WTC11 (cell line): Measurements from ENCODE around the gene LRRC10B. TPM values are rescaled to one million over a fixed set of nuclear protein-coding genes. Genes with fewer than 3 reads are reported as not detected.
A peak's percentile ranks its signal among the peaks of the same experiment; 100 is the strongest.

Experiments
- ATAC-seq: fragments of 200-7000 bp; cut with Tn5 transposase; 2 replicates; pipeline ENCODE4 v1.10.0; 2021; ENCODE audit warnings: mild to moderate bottlenecking, moderate library complexity
- CTCF ChIA-PET: fragments of 300-600 bp; sonication (Branson Sonifier 250); formaldehyde crosslinking; loops from one replicate; lab custom pipeline; 2021; ENCODE audit warnings: antibody characterized with exemption; lab: Charles Lee
- POLR2A ChIA-PET: fragments of 350-600 bp; sonication (Branson Sonifier 250); formaldehyde crosslinking; loops from one replicate; lab custom pipeline; 2021; ENCODE audit warnings: antibody characterized with exemption; lab: Charles Lee
- DNase-seq: peaks from one replicate; pipeline ENCODE4 v3.0.0; 2021; ENCODE audit warnings: low spot score
- H3K27ac Mint-ChIP-seq: 2 replicates; pipeline ENCODE4 v1.8.0; 2021; ENCODE audit warnings: mixed read lengths
- H3K27me3 Mint-ChIP-seq: 2 replicates; pipeline ENCODE4 v1.8.0; 2021; ENCODE audit warnings: low read depth, mild to moderate bottlenecking, moderate library complexity, mixed read lengths
- H3K36me3 Mint-ChIP-seq: 2 replicates; pipeline ENCODE4 v1.8.0; 2021; ENCODE audit warnings: mixed read lengths
- H3K4me1 Mint-ChIP-seq: 2 replicates; pipeline ENCODE4 v1.8.0; 2022; ENCODE audit warnings: mixed read lengths
- H3K4me3 Mint-ChIP-seq: 2 replicates; pipeline ENCODE4 v1.8.0; 2021; ENCODE audit warnings: mild to moderate bottlenecking, moderate library complexity, mixed read lengths
- H3K9me3 Mint-ChIP-seq: 2 replicates; pipeline ENCODE4 v1.8.0; 2021; ENCODE audit warnings: mixed read lengths
- ATF1 ChIP-seq: sonication (generic); formaldehyde crosslinking; IDR thresholded peaks from 2 replicates; pipeline ENCODE4 v1.8.1; 2023; ENCODE audit warnings: mild to moderate bottlenecking, moderate library complexity, missing genetic modification reagents
- CBFB ChIP-seq: sonication (generic); formaldehyde crosslinking; IDR thresholded peaks from 2 replicates; pipeline ENCODE4 v1.8.1; 2022; ENCODE audit warnings: mild to moderate bottlenecking, low read depth, missing genetic modification reagents
- CDX4 ChIP-seq: fragments of 250-450 bp; sonication (Bioruptor Pico); IDR thresholded peaks from 2 replicates; pipeline ENCODE4 v1.9.0; 2021; ENCODE audit warnings: moderate library complexity, mild to moderate bottlenecking, inconsistent platforms, borderline replicate concordance
- E2F5 ChIP-seq: sonication (generic); formaldehyde crosslinking; IDR thresholded peaks from 2 replicates; pipeline ENCODE4 v1.8.1; 2022; ENCODE audit warnings: mild to moderate bottlenecking, moderate library complexity, missing genetic modification reagents
- ELF4 ChIP-seq: sonication (generic); formaldehyde crosslinking; IDR thresholded peaks from 2 replicates; pipeline ENCODE4 v1.8.1; 2022; ENCODE audit warnings: low read depth, mild to moderate bottlenecking, moderate library complexity, missing genetic modification reagents
- ETV6 ChIP-seq: sonication (generic); formaldehyde crosslinking; IDR thresholded peaks from 2 replicates; pipeline ENCODE4 v1.8.1; 2022; ENCODE audit warnings: mild to moderate bottlenecking, missing genetic modification reagents
- FOXJ3 ChIP-seq: sonication (generic); formaldehyde crosslinking; IDR thresholded peaks from 2 replicates; pipeline ENCODE4 v1.9.0; 2021; ENCODE audit warnings: missing genetic modification reagents, mild to moderate bottlenecking, borderline replicate concordance
- FOXP1 ChIP-seq: sonication (generic); formaldehyde crosslinking; IDR thresholded peaks from 2 replicates; pipeline ENCODE4 v1.8.0; 2022; ENCODE audit warnings: missing genetic modification reagents, mild to moderate bottlenecking, moderate library complexity, borderline replicate concordance
- GABPB1 ChIP-seq: sonication (generic); formaldehyde crosslinking; IDR thresholded peaks from 2 replicates; pipeline ENCODE4 v1.8.1; 2023; ENCODE audit warnings: mild to moderate bottlenecking, missing genetic modification reagents
- GRHL2 ChIP-seq: fragments of 250-450 bp; sonication (Bioruptor Pico); IDR thresholded peaks from 2 replicates; pipeline ENCODE4 v1.8.0; 2022; ENCODE audit warnings: mild to moderate bottlenecking, moderate library complexity; ENCODE audit not compliant: insufficient replicate concordance, severe bottlenecking
- GTF2I ChIP-seq: fragments of 250-450 bp; sonication (Bioruptor Pico); conservative IDR thresholded peaks from 2 replicates; pipeline ENCODE4 v1.4.0; 2021; ENCODE audit warnings: mild to moderate bottlenecking
- MYBL2 ChIP-seq: sonication (generic); formaldehyde crosslinking; IDR thresholded peaks from 2 replicates; pipeline ENCODE4 v1.8.1; 2023; ENCODE audit warnings: mild to moderate bottlenecking, moderate library complexity, missing genetic modification reagents
- NFATC4 ChIP-seq: fragments of 250-450 bp; sonication (Bioruptor Pico); IDR thresholded peaks from 2 replicates; pipeline ENCODE4 v1.9.0; 2021; ENCODE audit warnings: mild to moderate bottlenecking
- NFE2L1 ChIP-seq: sonication (generic); formaldehyde crosslinking; IDR thresholded peaks from 2 replicates; pipeline ENCODE4 v1.8.1; 2023; ENCODE audit warnings: missing genetic modification reagents
- NFYB ChIP-seq: sonication (generic); formaldehyde crosslinking; conservative IDR thresholded peaks from 2 replicates; pipeline ENCODE4 v1.8.0; 2022; ENCODE audit warnings: low read depth, missing genetic modification reagents
- NR1H2 ChIP-seq: sonication (generic); formaldehyde crosslinking; IDR thresholded peaks from 2 replicates; pipeline ENCODE4 v1.9.0; 2021; ENCODE audit warnings: mild to moderate bottlenecking, moderate library complexity, missing genetic modification reagents
- NR3C1 ChIP-seq: sonication (generic); formaldehyde crosslinking; conservative IDR thresholded peaks from 2 replicates; pipeline ENCODE4 v1.8.1; 2023; ENCODE audit warnings: low read depth, mild to moderate bottlenecking, missing genetic modification reagents
- PREB ChIP-seq: sonication (generic); formaldehyde crosslinking; IDR thresholded peaks from 2 replicates; pipeline ENCODE4 v1.8.1; 2022; ENCODE audit warnings: mild to moderate bottlenecking, missing genetic modification reagents, moderate library complexity, borderline replicate concordance
- SP1 ChIP-seq: sonication (generic); formaldehyde crosslinking; conservative IDR thresholded peaks from 2 replicates; pipeline ENCODE4 v1.8.1; 2022; ENCODE audit warnings: missing genetic modification reagents
- USF1 ChIP-seq: sonication (generic); formaldehyde crosslinking; IDR thresholded peaks from 2 replicates; pipeline ENCODE4 v1.8.0; 2022; ENCODE audit warnings: mild to moderate bottlenecking, missing genetic modification reagents
- USF2 ChIP-seq: sonication (generic); formaldehyde crosslinking; IDR thresholded peaks from 2 replicates; pipeline ENCODE4 v1.8.1; 2023; ENCODE audit warnings: mild to moderate bottlenecking, missing genetic modification reagents, moderate library complexity
- ZNF121 ChIP-seq: sonication (generic); formaldehyde crosslinking; IDR thresholded peaks from 2 replicates; pipeline ENCODE4 v1.8.0; 2023; ENCODE audit warnings: missing genetic modification reagents
- ZNF232 ChIP-seq: sonication (generic); formaldehyde crosslinking; IDR thresholded peaks from 2 replicates; pipeline ENCODE4 v1.8.0; 2022; ENCODE audit warnings: mild to moderate bottlenecking, missing genetic modification reagents
- ZNF263 ChIP-seq: sonication (generic); formaldehyde crosslinking; IDR thresholded peaks from 2 replicates; pipeline ENCODE4 v1.8.1; 2022; ENCODE audit warnings: low read depth, mild to moderate bottlenecking, moderate library complexity, missing genetic modification reagents
- ZNF317 ChIP-seq: sonication (generic); formaldehyde crosslinking; IDR thresholded peaks from 2 replicates; pipeline ENCODE4 v1.8.1; 2023; ENCODE audit warnings: low read depth, mild to moderate bottlenecking, moderate library complexity, missing genetic modification reagents, borderline replicate concordance
- total RNA-seq: library from RNA; stranded (reverse); gene quantifications from 3 replicates; pipeline ENCODE4 v1.2.3, GENCODE V29; 2021
- TF ChIP-seq, protein P1 (sequence below): sonication (generic); formaldehyde crosslinking; IDR thresholded peaks from 2 replicates; pipeline ENCODE4 v1.8.1; 2023; ENCODE audit warnings: mild to moderate bottlenecking, missing genetic modification reagents
- TF ChIP-seq, protein P2 (sequence below): sonication (generic); formaldehyde crosslinking; IDR thresholded peaks from 2 replicates; pipeline ENCODE4 v1.8.0; 2022; ENCODE audit warnings: mild to moderate bottlenecking, missing genetic modification reagents

The LRRC10B gene
- total RNA-seq, 1 experiment from 2014 or later, result 1.5 TPM

DNA sequence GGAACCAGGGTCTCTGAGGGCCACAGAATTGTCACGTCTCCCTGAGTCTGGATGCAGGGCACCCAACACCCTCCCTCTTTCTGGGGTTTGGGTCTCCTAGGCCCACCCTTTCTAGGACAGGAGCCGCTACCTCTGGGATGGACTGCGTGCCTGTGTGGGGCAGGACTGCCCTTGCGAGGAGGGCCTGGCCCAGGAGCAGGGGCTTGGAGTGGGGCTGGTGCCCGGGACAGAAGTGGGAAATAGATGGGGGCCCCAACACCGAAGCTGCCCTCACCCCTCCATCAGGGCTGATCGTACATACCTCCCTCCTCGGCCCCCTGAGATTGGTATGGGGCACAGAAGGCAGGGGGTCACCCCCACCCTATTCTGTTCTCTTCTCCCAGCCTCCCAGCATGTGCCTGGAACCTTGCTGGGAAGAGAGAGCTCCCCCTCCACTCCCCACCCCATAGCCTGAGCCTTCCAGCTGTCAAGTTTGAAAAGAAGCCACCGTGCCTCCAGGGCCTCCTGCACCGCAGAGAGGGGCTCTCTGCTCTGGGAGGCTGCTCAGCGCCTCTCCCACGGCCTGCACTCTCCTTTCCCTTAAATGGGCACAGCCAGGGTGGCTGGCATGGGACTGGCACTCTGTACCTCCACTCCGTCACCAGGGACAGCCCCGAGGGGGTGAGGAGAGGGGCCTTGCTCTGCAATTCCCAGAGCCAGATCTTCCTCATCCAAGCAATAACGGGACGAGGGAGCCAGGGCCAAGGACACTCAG, 1.8 kb downstream of the LRRC10B start:
- POLR2A ChIA-PET, result interaction anchor here (1.8 kb wide), 1 partner anchor 28 kb away, joined by 5 read pairs; no protein-coding TSS in a partner anchor
- no peak overlapping the region for H3K27ac Mint-ChIP-seq
- H3K4me1 Mint-ChIP-seq, result peaks cover 57% of the 10 kb centered on the region
- no peak for TF ChIP-seq GRHL2
- TF ChIP-seq NFATC4 (CRISPR knock-in tag), result no peak
- TF ChIP-seq CBFB (CRISPR knock-in tag), result no peak
- TF ChIP-seq USF1 (CRISPR knock-in tag), result no peak
- TF ChIP-seq NFYB (CRISPR knock-in tag), result no peak
- no peak for TF ChIP-seq ZNF317 (CRISPR knock-in tag)
- TF ChIP-seq NR3C1 (CRISPR knock-in tag), result no peak
- no peak for TF ChIP-seq USF2 (CRISPR knock-in tag)
- no peak for TF ChIP-seq GTF2I
- no peak for TF ChIP-seq E2F5 (CRISPR knock-in tag)
- TF ChIP-seq NR1H2 (CRISPR knock-in tag), result no peak
- TF ChIP-seq ZNF121, result no peak
- no peak for TF ChIP-seq PREB (CRISPR knock-in tag)
- no peak for TF ChIP-seq ELF4 (CRISPR knock-in tag)
- TF ChIP-seq ETV6, result no peak
- TF ChIP-seq ZNF263 (CRISPR knock-in tag), result no peak
- TF ChIP-seq CDX4, result no peak
- TF ChIP-seq, all 79 proteins: peak for 0
- H3K4me3 Mint-ChIP-seq, result peak overlapping the region; percentile 41
- no peak for ATAC-seq
- CTCF ChIA-PET, result interaction anchor here (1.0 to 11.3 kb wide), 13 partner anchors 7 to 129 kb away, joined by 3 to 552 read pairs (median 14); partner anchors contain the start of genes CPSF7 and SDHAF2
- peaks cover 59% of the 10 kb centered on the region for H3K27me3 Mint-ChIP-seq
- H3K36me3 Mint-ChIP-seq, result no peaks in the 10 kb centered on the region
- no peak for DNase-seq
- no peaks in the 10 kb centered on the region for H3K9me3 Mint-ChIP-seq

GRCh38 chr11:61510974-61511373, 2.4 kb downstream of the LRRC10B start:
- H3K9me3 Mint-ChIP-seq, result no peaks in the 10 kb centered on the region
- peaks cover 53% of the 10 kb centered on the region for H3K27me3 Mint-ChIP-seq
- no peak for DNase-seq
- no peak for ATAC-seq
- no peak overlapping the region for H3K27ac Mint-ChIP-seq
- H3K4me3 Mint-ChIP-seq, result no peak overlapping the region
- peaks cover 57% of the 10 kb centered on the region for H3K4me1 Mint-ChIP-seq
- POLR2A ChIA-PET, result no interaction called here
- no peaks in the 10 kb centered on the region for H3K36me3 Mint-ChIP-seq
- CTCF ChIA-PET, result interaction anchor here (0.6 to 11.3 kb wide), 7 partner anchors 8 to 207 kb away, joined by 3 to 552 read pairs (median 5); a partner anchor contains a TSS
- no peak for TF ChIP-seq GABPB1 (CRISPR knock-in tag)
- no peak for TF ChIP-seq NFE2L1
- no peak for TF ChIP-seq SP1 (CRISPR knock-in tag)
- no peak for TF ChIP-seq ATF1 (CRISPR knock-in tag)
- TF ChIP-seq, protein P1, sequence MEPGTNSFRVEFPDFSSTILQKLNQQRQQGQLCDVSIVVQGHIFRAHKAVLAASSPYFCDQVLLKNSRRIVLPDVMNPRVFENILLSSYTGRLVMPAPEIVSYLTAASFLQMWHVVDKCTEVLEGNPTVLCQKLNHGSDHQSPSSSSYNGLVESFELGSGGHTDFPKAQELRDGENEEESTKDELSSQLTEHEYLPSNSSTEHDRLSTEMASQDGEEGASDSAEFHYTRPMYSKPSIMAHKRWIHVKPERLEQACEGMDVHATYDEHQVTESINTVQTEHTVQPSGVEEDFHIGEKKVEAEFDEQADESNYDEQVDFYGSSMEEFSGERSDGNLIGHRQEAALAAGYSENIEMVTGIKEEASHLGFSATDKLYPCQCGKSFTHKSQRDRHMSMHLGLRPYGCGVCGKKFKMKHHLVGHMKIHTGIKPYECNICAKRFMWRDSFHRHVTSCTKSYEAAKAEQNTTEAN, result no peak
- TF ChIP-seq FOXP1 (CRISPR knock-in tag), result no peak
- no peak for TF ChIP-seq PREB (CRISPR knock-in tag)
- TF ChIP-seq ELF4 (CRISPR knock-in tag), result no peak
- TF ChIP-seq, protein P2, sequence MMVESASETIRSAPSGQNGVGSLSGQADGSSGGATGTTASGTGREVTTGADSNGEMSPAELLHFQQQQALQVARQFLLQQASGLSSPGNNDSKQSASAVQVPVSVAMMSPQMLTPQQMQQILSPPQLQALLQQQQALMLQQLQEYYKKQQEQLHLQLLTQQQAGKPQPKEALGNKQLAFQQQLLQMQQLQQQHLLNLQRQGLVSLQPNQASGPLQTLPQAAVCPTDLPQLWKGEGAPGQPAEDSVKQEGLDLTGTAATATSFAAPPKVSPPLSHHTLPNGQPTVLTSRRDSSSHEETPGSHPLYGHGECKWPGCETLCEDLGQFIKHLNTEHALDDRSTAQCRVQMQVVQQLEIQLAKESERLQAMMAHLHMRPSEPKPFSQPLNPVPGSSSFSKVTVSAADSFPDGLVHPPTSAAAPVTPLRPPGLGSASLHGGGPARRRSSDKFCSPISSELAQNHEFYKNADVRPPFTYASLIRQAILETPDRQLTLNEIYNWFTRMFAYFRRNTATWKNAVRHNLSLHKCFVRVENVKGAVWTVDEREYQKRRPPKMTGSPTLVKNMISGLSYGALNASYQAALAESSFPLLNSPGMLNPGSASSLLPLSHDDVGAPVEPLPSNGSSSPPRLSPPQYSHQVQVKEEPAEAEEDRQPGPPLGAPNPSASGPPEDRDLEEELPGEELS (CRISPR knock-in tag), result no peak
- no peak for TF ChIP-seq MYBL2
- no peak for TF ChIP-seq NR1H2 (CRISPR knock-in tag)
- no peak for TF ChIP-seq ZNF232
- TF ChIP-seq CBFB (CRISPR knock-in tag), result no peak
- TF ChIP-seq FOXJ3 (CRISPR knock-in tag), result no peak
